Measurements from ENCODE around the gene CD34.

Gene CD34

GRCh38 chr1:207872621-207873020, 38.3 kb downstream of the CD34 start:
- DNase-seq, result no peak

DNA sequence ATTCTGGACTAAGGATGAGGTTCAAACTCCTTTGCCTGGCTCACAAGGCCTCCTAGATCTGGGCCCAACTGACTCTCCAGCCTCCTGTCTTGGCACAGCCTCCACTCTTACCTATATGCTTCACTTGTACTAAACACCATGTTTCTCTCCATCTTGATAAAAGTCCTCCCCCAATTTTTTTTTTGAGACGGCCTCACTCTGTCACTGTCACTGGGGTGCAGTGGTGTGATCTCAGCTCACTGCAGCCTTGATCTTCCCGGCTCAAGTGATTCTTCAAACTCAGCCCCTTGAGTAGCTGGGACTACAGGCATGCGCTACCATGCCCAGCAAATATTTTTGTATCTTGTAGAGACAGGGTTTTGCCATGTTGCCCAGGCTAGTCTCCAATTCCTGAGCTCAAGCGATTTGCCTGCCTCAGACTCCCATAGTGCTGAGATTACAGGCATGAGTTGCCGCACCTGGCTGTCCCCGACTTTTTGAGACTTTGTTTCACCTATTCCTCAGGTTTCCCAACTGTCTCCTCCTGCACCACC, 39.7 kb downstream of the CD34 start:
- no peak for DNase-seq

DNA sequence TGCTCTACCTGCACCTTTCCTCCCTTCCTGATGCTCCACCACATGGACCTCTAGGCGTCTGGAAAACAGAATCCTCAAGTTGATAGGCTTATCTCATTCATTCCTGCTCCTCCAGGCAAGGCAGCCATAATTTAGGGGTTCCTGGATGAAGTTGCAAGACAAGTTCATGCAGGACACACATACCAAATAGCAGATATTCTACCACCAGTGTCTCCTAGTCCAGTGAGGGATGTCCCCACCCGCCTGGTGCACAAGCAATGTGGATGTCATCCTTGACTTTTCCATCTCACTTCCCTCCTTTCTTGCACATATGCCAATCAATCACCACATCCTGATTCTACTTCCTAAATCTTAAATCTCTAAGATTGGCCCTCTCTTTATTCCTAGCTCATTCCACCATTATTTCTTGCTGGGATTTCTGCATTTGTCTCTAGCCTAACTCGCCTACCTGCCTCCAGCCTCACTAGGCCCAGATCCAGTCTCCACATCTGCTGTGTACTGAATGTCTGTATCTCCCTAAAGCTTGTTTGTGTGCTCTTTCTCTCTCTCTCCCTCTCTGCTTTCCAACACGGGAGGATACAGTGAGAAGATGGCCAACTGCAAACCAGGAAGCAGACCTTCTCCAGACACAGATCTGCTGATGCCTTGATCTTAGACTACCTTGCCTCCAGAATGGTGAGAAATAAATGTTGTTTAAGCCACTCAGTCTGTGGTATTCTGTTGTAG, 40.5 kb downstream of the CD34 start:
- DNase-seq, result no peak

GRCh38 chr1:207869859-207870258, 41.1 kb downstream of the CD34 start:
- no peak for DNase-seq

DNA sequence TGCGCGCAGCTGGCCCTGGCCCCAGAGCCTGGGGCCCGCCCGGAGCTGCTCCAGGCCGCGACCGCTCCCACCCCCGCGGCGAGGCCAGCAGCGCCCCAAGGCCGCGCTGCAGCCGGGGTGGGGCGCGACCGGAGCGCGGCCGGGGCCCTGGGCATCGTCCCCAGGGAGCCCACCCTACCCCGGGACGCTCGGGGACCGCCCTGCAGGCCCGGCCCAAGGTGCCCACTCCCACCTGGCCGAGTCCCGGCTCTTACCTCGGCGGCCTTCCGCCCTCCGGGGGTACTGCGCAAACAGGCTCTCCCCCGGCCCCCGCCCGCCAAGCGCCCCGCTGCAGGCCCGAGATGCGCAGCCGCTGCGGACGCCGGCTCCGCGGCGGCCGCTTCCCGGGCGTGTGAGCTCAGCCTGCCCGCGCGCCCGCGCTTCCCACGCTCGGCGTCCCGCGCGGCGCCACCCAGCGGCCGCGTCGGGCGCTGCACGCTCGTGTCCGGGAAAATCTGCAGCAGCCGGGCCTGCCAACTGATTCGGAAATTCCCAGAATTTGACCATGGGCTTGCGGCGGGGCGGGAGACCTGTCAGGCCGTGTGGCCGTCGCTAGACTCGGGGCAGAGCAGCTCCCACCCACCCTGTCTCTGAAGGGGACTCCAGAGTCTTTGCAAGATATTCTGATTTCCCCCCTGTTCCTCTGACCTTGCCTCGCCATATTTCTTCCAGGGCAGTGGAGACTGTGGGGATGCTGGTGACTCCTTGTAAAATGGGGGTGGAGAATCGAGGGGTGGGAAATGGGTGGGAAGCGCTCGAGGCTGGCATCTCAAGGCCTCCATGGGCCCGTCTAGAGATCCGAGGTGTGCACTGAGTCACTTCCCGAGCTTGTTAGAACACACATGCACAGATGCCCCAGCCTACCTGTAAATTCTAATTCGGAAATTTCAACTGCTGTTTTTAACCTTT, 41.9 kb downstream of the CD34 start:
- peak; percentile 41 to 44 for DNase-seq

DNA sequence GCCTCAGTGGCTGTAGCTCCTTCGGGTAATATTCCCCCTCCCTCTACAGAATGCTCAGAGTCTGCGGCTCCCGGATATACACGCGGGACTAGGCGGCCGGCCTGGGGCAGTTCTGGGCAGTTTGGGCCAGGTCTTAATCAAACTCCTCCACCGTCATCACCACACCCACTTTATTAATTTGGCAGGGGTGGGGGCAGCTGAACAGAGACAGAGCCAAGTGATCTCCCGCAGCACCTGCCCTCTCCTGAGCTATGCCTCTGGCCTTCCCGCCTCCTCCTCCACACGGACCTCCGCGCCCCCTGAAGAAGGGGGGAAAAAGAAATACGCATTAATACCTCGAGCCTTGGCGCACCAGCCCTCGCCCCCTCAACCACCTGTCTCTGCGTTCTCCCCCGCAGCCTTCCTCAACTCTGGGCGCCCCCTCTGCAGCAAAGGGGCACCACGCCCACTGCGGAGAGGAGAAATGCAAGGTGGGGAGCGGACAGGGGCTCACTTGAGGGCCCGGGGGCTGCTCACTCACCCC, 42.6 kb downstream of the CD34 start:
- DNase-seq, result no peak

GRCh38 chr1:207867136-207868109, 43.5 kb downstream of the CD34 start:
- no peak for DNase-seq

GRCh38 chr1:207866471-207867135, 44.3 kb downstream of the CD34 start:
- no peak for DNase-seq

DNA sequence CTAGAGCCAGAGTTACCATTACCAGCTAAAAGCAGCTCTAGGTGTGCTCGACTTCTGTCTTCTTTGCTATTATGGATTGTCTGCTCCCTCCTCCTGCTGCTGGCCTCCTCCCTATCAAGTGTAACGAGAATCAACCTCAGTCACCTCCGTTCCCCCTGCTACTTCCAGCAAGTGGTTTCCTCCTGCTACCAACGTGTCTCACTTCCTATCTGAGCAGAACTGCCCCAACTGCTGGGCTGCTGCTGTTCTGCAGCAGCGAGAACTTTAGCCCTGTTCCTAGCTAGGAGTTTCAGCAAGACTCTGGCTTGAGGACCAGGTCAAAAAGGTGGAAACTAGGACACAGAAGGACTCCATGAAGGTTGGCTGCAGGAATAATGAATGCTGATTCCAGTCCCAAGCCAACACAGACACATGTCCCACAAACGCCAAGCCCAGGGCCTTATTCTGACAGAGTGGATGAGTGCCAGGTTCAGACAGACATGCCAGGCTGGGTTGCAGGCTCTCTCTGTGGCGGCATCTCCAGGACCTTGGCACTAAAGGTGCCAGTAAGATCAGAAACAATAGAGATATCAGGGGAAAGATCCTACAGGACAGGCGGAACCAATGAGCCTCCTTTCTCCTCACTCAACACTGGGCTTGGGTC, 46.9 kb downstream of the CD34 start:
- DNase-seq, result peak; percentile 31 to 38

- no peak for DNase-seq
These were observed 48.6 kb downstream of the CD34 start for GRCh38 chr1:207862241-207862787.

- DNase-seq, result peak in 1 of 2 experiments; percentile 14
These were observed 49.3 kb downstream of the CD34 start for GRCh38 chr1:207861442-207862177.

- DNase-seq, result no peak
These were observed 50.4 kb downstream of the CD34 start for GRCh38 chr1:207860531-207860930.

- DNase-seq, result no peak
These were observed 52.1 kb downstream of the CD34 start for GRCh38 chr1:207858806-207859205.

- DNase-seq, result no peak
These were observed 52.6 kb downstream of the CD34 start for GRCh38 chr1:207858281-207858680.

- no peak for DNase-seq
These were observed 53.5 kb downstream of the CD34 start for GRCh38 chr1:207857447-207857846.

GRCh38 chr1:207856276-207857023, 54.5 kb downstream of the CD34 start:
- DNase-seq, result no peak

- DNase-seq, result no peak
These were observed 56.9 kb downstream of the CD34 start for GRCh38 chr1:207854001-207854400.

DNA sequence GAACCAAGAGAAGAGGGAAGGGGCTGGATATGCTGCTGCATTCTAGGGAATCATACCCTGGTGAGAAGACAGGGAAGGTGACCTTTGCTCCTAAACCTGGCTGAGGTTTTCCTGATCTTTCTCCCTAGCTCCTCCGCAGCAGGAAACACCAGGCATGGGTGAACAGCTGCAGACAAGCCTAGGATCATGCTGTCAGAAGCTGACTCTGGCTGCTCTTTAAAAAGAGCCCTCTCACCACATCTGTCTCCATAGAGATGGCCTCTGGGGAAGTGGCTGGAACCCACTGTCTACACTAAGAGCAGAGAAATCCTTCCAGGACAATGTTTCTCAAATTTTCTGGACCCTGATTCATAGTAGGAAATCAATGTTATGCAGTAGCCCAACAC, 57.6 kb downstream of the CD34 start:
- DNase-seq, result no peak
